Right cardiac atrium (tissue), 5 donors: ENCODE data around the gene ASIC3. TPM values are rescaled to one million over a fixed set of nuclear protein-coding genes. Genes with fewer than 3 reads are reported as not detected.

ENCODE experiments used
- ATAC-seq, 2 donors: fragments of 200-7000 bp; cut with Tn5 transposase; one replicate each; pipeline versions ENCODE4 v1.8.0 to v1.9.1; 2020; ENCODE audit warnings: moderate library complexity in 2 of 2, mild to moderate bottlenecking in 1 of 2
- DNase-seq, 3 donors: peaks; one replicate each; pipeline ENCODE4 v3.0.0-alpha.2; 2020
- H3K27ac ChIP-seq: one replicate; pipeline ENCODE4 v1.5.1; 2013; ENCODE audit warnings: mild to moderate bottlenecking, low read length, control low read depth, moderate library complexity
- H3K27me3 ChIP-seq: one replicate; pipeline ENCODE4 v1.6.1; 2013; ENCODE audit not compliant: control insufficient read depth, insufficient read depth
- H3K4me1 ChIP-seq: one replicate; pipeline ENCODE4 v1.6.1; 2013; ENCODE audit warnings: low read length; ENCODE audit not compliant: control insufficient read depth, insufficient read depth
- H3K4me3 ChIP-seq: one replicate; pipeline ENCODE4 v1.5.1; 2013; ENCODE audit warnings: low read length, control low read depth
- H3K9me3 ChIP-seq: one replicate; pipeline ENCODE4 v1.6.1; 2013; ENCODE audit warnings: low read length; ENCODE audit not compliant: control insufficient read depth
- WGBS: extraction: QIAGEN DNeasy Blood & Tissue Kit; methylation state at CpG from one replicate; pipeline ENCODE4 v1.1.7; 2013; 5-methylcytosine and 5-hydroxymethylcytosine counted together
- intact Hi-C, 4 donors: fragments of 100-400 bp; cut with DNase I; formaldehyde crosslinking; loops; one replicate each; pipeline versions ENCODE4 v1.11.0 to v1.14.0; 2022 to 2023
- long read RNA-seq, 4 donors: library from polyadenylated mRNA; unstranded; transcript quantifications; one replicate each; pipeline ENCODE4 v2.0.0, GENCODE V29; 2020 to 2021
- polyA plus RNA-seq: library from polyadenylated mRNA; stranded (reverse); fragments of 200-250 nt; gene quantifications from one replicate; pipeline ENCODE4 v1.2.3, GENCODE V29; 2013
- total RNA-seq, 4 donors: library from RNA; stranded (reverse); fragmentation: NEBNext Ultra II Directional; extraction: Animal tissue kit (Norgen Biotek cat#: 25700); gene quantifications; one replicate each; pipeline ENCODE4 v1.2.1, GENCODE V29; 2021
- donor health status: healthy with polysubstance abuse.
- donor health status: DM: no; HTN: yes; CAD: no.
- donor health status: DM: no; HTN: no; CAD: no.
- donor health status: DM: no; HTN: yes; CAD: no; lungs with severe emphysema.
- donor health status: DM: yes; HTN: yes; CAD: no.

ASIC3 gene
- total RNA-seq = 1 to 10 TPM; 4.0 to 6.5 (median 5.0) TPM
- polyA plus RNA-seq = 5.3 TPM
- long read RNA-seq, donor 1, partial matches to known transcripts = 1 of 1 reads
- long read RNA-seq, donor 1, other reads (novel, unspliced or antisense) = 0 of 1 reads
- long read RNA-seq, donor 2, partial matches to known transcripts = 1 of 4 reads
- long read RNA-seq, donor 2, other reads (novel, unspliced or antisense) = 2 of 4 reads
- long read RNA-seq, donor 3, partial matches to known transcripts = 1 of 3 reads
- long read RNA-seq, donor 3, other reads (novel, unspliced or antisense) = 0 of 3 reads
- long read RNA-seq, donor 4, partial matches to known transcripts = 1 of 4 reads
- long read RNA-seq, donor 4, other reads (novel, unspliced or antisense) = 3 of 4 reads

- Histone ChIP-seq H3K9me3 (no peaks in the 10 kb centered on the region), H3K4me3 (no peak within 1 kb of the TSS), H3K27ac (no peak within 1 kb of the TSS), H3K4me1 (no peaks in the 10 kb centered on the region), H3K27me3 (no peaks in the 10 kb centered on the region)
- DNase-seq (no peak), ATAC-seq (no peak)
- WGBS = 78% methylated on average over 22 of the region's 22 CpGs
- intact Hi-C loops = no loop called here
Measured at GRCh38 chr7:151047976-151048815, at the start of gene ASIC3. TSS of gene ASIC3 (plus strand) at chr7:151048531. CDS start at chr7:151048886, 355 bp downstream.

DNA sequence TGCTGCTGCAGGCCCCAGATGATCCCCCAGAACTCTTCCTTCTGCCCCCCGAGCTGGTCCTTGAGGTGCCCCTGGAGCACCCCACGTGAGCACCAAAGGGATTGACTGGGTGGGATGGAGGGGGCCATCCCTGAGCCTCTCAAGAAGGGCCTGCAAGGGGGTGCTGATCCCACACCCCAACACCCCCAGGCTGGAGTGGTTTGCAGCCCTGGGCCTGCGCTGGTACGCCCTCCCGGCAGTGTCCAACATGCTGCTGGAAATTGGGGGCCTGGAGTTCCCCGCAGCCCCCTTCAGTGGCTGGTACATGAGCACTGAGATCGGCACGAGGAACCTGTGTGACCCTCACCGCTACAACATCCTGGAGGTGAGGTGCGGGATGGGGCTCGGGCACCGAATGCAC is 49.3 kb upstream of the ASIC3 start:
- intact Hi-C loops = loop anchor here in 1 of 4 donors (10.0 kb wide), 1 partner anchor 224 kb away; no protein-coding TSS in a partner anchor
- WGBS = 93% methylated on average over 12 of the region's 12 CpGs
- H3K4me3 ChIP-seq = no peak overlapping the region
- H3K4me1 ChIP-seq = no peaks in the 10 kb centered on the region
- H3K9me3 ChIP-seq = no peaks in the 10 kb centered on the region
- no peak overlapping the region for H3K27ac ChIP-seq
- DNase-seq (peak in 2 of 3 donors; percentile 24 to 34), ATAC-seq (no peak)
- H3K27me3 ChIP-seq = no peaks in the 10 kb centered on the region

DNA sequence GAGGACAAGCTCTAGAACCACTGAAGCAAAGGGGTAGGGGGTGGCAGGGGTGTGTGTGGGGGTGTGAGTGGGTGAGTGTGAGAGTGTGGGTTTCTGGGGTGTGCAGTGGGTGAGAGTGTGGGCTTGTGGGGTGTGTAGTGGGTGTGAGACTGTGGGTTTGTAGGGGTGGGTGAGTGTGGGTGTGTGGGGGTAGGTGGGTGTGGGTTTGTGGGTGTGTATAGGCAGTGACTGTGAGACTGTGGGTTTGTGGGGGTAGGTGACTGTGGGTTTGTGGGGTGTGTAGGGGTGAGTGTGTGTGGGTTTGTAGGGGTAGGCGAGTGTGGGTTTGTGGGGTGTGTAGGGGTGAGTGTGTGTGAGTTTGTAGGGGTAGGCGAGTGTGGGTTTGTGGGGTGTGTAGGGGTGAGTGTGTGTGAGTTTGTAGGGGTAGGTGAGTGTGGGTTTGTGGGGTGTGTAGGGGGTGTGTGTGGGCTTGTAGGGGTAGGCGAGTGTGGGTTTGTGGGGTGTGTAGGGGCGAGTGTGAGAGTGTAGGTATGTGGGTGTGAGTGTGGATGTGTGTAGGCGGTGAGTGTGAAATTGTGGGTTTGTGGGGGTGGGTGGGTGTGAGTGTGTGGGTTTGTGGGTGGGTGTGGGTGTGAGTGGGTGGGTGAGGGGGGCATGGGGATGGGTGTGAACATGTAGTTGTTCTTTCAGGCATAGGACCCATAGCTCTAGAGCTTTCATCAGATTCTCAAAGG is 48.7 kb upstream of the ASIC3 start:
- DNase-seq (peak in 1 of 3 donors; percentile 4), ATAC-seq (no peak)
- intact Hi-C loops = loop anchor here in 1 of 4 donors (10.0 kb wide), 1 partner anchor 225 kb away; no protein-coding TSS in a partner anchor
- no peaks in the 10 kb centered on the region for H3K27me3 ChIP-seq
- no peak overlapping the region for H3K27ac ChIP-seq
- H3K4me3 ChIP-seq = no peak overlapping the region
- WGBS = 90% methylated on average over 5 of the region's 5 CpGs
- no peaks in the 10 kb centered on the region for H3K4me1 ChIP-seq
- no peaks in the 10 kb centered on the region for H3K9me3 ChIP-seq

DNA sequence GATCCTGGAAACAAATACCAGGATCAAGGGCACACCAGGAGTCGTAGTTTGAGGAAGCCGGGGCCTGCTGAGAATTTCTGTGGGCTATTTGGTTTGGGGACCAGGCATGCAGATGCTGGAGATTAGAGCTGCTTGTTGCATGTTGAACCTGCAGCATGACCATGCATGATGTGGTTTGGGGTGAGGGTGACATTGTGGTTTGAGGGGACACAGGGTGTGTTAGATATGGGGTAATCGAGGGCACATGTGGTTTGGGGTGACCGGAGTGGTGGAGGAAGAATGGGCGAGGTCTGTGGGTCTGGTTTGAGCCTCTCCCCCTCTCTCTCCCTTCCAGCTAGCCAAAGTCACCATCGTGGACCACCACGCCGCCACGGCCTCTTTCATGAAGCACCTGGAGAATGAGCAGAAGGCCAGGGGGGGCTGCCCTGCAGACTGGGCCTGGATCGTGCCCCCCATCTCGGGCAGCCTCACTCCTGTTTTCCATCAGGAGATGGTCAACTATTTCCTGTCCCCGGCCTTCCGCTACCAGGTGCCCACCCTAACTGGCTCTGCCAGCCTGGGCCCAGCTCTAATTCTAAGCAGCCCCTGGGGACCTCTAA is 47.3 kb upstream of the ASIC3 start:
- Histone ChIP-seq H3K4me3 (no peak overlapping the region), H3K27ac (no peak overlapping the region), H3K27me3 (no peaks in the 10 kb centered on the region), H3K4me1 (no peaks in the 10 kb centered on the region), H3K9me3 (no peaks in the 10 kb centered on the region)
- intact Hi-C loops = no loop called here
- DNase-seq (peak; percentile 4 to 47 (median 43)), ATAC-seq (no peak)
- 91% methylated on average over 13 of the region's 13 CpGs for WGBS

DNA sequence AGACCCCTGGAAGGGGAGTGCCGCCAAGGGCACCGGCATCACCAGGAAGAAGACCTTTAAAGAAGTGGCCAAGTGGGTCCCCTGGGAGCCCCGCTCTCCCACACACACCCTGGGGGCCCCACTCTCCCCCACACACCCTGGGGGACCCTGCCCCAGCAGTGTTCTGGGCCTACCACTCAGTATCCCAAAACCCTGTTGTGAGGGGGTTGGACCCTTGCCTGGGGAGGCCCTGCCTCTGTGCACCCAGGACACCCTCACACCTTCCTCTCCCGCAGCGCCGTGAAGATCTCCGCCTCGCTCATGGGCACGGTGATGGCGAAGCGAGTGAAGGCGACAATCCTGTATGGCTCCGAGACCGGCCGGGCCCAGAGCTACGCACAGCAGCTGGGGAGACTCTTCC is 46.8 kb upstream of the ASIC3 start:
- ATAC-seq = peak in 1 of 2 donors; percentile 3
- no peak overlapping the region for H3K27ac ChIP-seq
- no peaks in the 10 kb centered on the region for H3K27me3 ChIP-seq
- WGBS = 93% methylated on average over 16 of the region's 16 CpGs
- no peak overlapping the region for H3K4me3 ChIP-seq
- H3K9me3 ChIP-seq = no peaks in the 10 kb centered on the region
- H3K4me1 ChIP-seq = no peaks in the 10 kb centered on the region
- peak in 2 of 3 donors; percentile 45 for DNase-seq
- intact Hi-C loops = no loop called here

DNA sequence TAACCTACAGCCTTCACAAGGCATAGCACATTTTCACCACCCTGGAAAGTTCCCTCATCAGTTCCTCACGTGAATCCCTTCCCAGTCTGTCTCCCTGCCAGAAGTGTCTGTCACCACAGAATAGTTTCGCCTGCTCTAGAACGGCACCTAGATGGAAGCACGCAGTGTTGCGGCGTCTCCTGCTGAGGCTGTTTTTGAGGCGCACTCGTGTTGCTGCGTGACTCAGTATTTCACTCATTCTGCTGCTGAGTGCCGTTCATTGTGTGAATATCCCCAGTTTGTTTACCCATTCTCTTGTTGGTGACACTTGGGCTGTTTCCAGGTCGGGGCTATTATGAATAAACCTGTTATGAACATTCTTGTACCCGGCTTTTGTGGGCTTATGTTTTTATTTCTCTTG is 44.8 kb upstream of the ASIC3 start:
- no peaks in the 10 kb centered on the region for H3K9me3 ChIP-seq
- DNase-seq = peak in 1 of 3 donors; percentile 14
- 79% methylated on average over 12 of the region's 12 CpGs for WGBS
- intact Hi-C loops = no loop called here
- H3K27me3 ChIP-seq = no peaks in the 10 kb centered on the region
- H3K4me1 ChIP-seq = no peaks in the 10 kb centered on the region
- H3K4me3 ChIP-seq = no peak overlapping the region
- no peak overlapping the region for H3K27ac ChIP-seq
- ATAC-seq = no peak

- no peak overlapping the region for H3K27ac ChIP-seq
- H3K4me1 ChIP-seq = no peaks in the 10 kb centered on the region
- H3K9me3 ChIP-seq = no peaks in the 10 kb centered on the region
- intact Hi-C loops = no loop called here
- ATAC-seq = no peak
- no peaks in the 10 kb centered on the region for H3K27me3 ChIP-seq
- H3K4me3 ChIP-seq = no peak overlapping the region
- peak in 1 of 3 donors; percentile 11 for DNase-seq
- WGBS = 83% methylated on average over 9 of the region's 9 CpGs
Measured at GRCh38 chr7:151005566-151005965, 42.8 kb upstream of the ASIC3 start.

GRCh38 chr7:151006590-151007300 is 41.6 kb upstream of the ASIC3 start:
- intact Hi-C loops = no loop called here
- no peak overlapping the region for H3K4me3 ChIP-seq
- no peak overlapping the region for H3K27ac ChIP-seq
- H3K27me3 ChIP-seq = no peaks in the 10 kb centered on the region
- no peaks in the 10 kb centered on the region for H3K4me1 ChIP-seq
- 81% methylated on average over 23 of the region's 23 CpGs for WGBS
- DNase-seq = peak; percentile 12 to 58 (median 55)
- no peaks in the 10 kb centered on the region for H3K9me3 ChIP-seq
- ATAC-seq = peak in 1 of 2 donors; percentile 5

GRCh38 chr7:151007469-151007898 is 40.8 kb upstream of the ASIC3 start:
- WGBS = 66% methylated on average over 7 of the region's 7 CpGs
- Histone ChIP-seq H3K4me3 (no peak overlapping the region), H3K4me1 (no peaks in the 10 kb centered on the region), H3K27ac (no peak overlapping the region), H3K27me3 (no peaks in the 10 kb centered on the region), H3K9me3 (no peaks in the 10 kb centered on the region)
- ATAC-seq = peak; percentile 68 to 71
- DNase-seq = peak; percentile 66 to 84 (median 83)
- intact Hi-C loops = no loop called here

- ATAC-seq = peak; percentile 63 to 68
- Histone ChIP-seq H3K4me1 (no peaks in the 10 kb centered on the region), H3K9me3 (no peaks in the 10 kb centered on the region), H3K27me3 (no peaks in the 10 kb centered on the region), H3K27ac (no peak overlapping the region), H3K4me3 (no peak overlapping the region)
- 18% methylated on average over 11 of the region's 11 CpGs for WGBS
- intact Hi-C loops = no loop called here
- DNase-seq = peak; percentile 65 to 78 (median 71)
Measured at GRCh38 chr7:151008143-151008510, 40.2 kb upstream of the ASIC3 start.
